Cardiac septum (tissue), 1 donor: Measurements from ENCODE around the gene SRPK2. TPM values are rescaled to one million over a fixed set of nuclear protein-coding genes. Genes with fewer than 3 reads are reported as not detected.
"Not testable (repeated sequence)": the region's sequence is repeated elsewhere in the genome, so short reads cannot be mapped to it uniquely, and the experiment has no call there.

Source experiments
- DNase-seq: peaks from one replicate; pipeline ENCODE4 v3.0.0-alpha.2; 2020; ENCODE audit warnings: low spot score
- intact Hi-C: fragments of 100-400 bp; cut with DNase I; formaldehyde crosslinking; loops from one replicate; pipeline ENCODE4 v1.14.0; 2022
- long read RNA-seq: library from polyadenylated mRNA; unstranded; transcript quantifications from one replicate; pipeline ENCODE4 v2.0.0, GENCODE V29; 2021
- total RNA-seq: library from RNA; stranded (reverse); fragmentation: NEBNext Ultra II Directional; extraction: Animal tissue kit (Norgen Biotek cat#: 25700); gene quantifications from one replicate; pipeline ENCODE4 v1.2.1, GENCODE V29; 2021
- donor health status: DM: no; HTN: no; CAD: no.

SRPK2 gene
- 37.8 TPM for total RNA-seq
- long read RNA-seq, partial matches to known transcripts, result 24 of 42 reads
- long read RNA-seq, other reads (novel, unspliced or antisense), result 13 of 42 reads

- intact Hi-C loops, result no loop called here
- peak; percentile 91 for DNase-seq
These were observed at the start of gene SRPK2 for GRCh38 chr7:105388356-105389087. Gene SRPK2, minus strand, starts transcription at chr7:105388921.

DNA sequence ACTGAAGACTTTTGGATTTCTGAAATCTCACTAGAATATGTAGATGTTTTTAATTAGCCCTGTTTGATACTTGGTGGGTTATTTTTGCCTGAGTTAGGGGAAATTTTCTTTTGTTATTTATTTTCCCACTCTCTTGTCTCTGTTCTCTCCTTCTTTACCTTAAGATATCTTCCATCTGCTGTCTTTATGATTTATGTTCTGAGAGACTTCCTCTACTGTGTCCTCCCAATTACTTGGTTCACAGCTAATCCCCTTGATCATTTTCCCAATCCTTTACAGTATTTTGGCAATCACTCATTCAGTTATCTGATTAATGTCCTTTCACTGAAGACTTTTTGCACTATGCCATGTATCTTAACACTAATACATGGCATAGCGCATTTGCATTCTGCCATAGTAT lies 49.5 kb upstream of the SRPK2 start:
- intact Hi-C loops, result no loop called here

GRCh38 chr7:105437356-105437755 lies 48.6 kb upstream of the SRPK2 start:
- DNase-seq, intact Hi-C loops: not testable (repeated sequence)

More for the DNA sequence above, 49.5 kb upstream of the SRPK2 start:
- DNase-seq, result no peak

- intact Hi-C loops, result loop anchor here (2.0 kb wide), 1 partner anchor 277 kb away; no protein-coding TSS in a partner anchor
- no peak for DNase-seq
These were observed 41.3 kb upstream of the SRPK2 start for GRCh38 chr7:105429746-105430612.

DNA sequence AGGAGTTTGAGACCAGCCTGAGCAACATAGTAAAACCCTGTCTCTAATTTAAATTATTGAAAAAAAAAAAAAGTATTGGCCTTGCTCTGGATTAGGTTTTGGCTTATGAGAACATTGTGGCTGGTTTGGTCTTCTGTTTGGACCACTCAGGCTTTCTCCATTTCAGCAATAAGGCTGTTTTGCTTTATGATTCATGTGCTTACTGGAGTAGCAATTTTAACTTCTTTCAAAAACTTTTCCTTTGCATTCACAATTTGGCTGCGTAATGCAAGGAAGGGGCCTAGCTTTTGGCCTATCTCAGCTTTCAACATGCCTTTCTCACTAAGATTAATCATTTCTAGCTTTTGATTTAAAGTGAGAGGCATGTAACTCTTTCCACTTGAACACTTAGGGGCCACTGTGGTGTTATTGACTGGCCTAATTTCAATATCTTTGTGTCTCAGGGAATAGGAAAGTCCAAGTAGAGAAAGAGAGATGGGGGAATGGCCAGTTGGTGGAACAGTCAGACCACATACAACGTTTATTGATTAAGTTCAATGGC lies 38.0 kb upstream of the SRPK2 start:
- intact Hi-C loops, result no loop called here

DNA sequence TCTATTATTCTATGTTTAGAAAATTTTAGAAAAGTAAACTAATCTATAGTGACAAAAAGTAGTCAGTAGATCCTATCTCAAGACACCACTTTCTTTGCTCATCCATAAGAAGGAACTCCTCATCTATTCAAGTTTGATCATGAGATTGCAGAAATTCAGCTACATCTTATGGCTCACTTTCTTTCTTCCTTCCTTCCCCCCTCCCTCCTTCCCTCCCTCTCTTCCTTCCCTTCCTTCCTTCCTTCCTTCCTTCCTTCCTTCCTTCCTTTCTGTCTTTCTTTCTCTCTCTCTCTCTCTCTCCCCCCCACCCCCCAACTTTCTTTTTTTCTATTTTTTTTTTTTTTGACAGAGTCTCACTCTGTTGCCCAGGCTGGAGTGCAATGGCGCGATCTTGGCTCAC lies 35.3 kb upstream of the SRPK2 start:
- intact Hi-C loops, result no loop called here
- DNase-seq, result no peak

More for the DNA sequence above, 38.0 kb upstream of the SRPK2 start:
- DNase-seq, result no peak

- intact Hi-C loops, result no loop called here
- DNase-seq, result no peak
These were observed 25.2 kb upstream of the SRPK2 start for GRCh38 chr7:105413887-105414437.

- DNase-seq, intact Hi-C loops: not testable (repeated sequence)
These were observed 22.1 kb upstream of the SRPK2 start for GRCh38 chr7:105410774-105411173.

DNA sequence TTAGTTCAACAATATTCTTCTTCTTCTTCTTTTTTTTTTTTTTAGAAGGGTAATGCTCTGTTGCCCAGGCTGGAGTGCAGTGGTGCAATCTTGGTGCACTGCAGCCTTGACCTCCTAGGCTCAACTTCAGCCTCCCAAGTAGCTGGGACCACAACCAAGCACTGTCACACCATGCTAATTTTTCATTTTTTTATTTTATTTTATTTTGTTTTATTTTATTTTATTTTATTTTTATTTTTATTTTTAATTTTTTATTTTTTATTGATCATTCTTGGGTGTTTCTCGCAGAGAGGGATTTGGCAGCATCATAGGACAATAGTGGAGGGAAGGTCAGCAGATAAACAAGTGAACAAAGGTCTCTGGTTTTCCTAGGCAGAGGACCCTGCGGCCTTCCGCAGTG lies 21.1 kb upstream of the SRPK2 start:
- DNase-seq, intact Hi-C loops: not testable (repeated sequence)

DNA sequence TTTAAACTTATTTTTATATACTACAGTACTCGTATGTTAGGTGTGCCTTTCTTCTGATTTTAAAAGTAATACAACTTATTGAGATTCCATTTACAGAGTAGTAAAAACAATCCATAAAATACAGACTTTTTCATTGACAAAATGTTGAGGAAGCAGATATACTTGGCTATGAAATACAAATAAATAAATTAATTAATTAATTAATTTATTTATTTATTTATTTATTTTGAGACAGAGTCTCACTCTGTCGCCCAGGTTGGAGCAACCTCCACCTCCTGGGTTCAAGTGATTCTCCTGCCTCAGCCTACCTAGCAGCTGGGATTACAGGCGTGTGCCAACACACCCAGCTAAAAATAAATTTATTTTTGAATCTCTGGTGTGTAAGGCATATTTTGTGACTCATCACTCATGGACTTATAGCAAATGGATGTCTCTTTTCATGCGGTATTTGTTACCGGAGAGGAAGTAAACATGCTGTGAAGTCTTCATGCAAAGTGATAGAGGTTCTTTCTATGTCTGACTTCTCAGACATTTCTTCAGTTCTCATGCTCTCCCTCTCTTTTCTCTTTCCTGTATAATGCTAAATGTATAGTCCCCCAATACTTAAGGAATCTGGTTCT lies 20.2 kb upstream of the SRPK2 start:
- no peak for DNase-seq
- intact Hi-C loops, result no loop called here

- DNase-seq, result no peak
- intact Hi-C loops, result no loop called here
These were observed 14.4 kb upstream of the SRPK2 start for GRCh38 chr7:105403128-105403527.

DNA sequence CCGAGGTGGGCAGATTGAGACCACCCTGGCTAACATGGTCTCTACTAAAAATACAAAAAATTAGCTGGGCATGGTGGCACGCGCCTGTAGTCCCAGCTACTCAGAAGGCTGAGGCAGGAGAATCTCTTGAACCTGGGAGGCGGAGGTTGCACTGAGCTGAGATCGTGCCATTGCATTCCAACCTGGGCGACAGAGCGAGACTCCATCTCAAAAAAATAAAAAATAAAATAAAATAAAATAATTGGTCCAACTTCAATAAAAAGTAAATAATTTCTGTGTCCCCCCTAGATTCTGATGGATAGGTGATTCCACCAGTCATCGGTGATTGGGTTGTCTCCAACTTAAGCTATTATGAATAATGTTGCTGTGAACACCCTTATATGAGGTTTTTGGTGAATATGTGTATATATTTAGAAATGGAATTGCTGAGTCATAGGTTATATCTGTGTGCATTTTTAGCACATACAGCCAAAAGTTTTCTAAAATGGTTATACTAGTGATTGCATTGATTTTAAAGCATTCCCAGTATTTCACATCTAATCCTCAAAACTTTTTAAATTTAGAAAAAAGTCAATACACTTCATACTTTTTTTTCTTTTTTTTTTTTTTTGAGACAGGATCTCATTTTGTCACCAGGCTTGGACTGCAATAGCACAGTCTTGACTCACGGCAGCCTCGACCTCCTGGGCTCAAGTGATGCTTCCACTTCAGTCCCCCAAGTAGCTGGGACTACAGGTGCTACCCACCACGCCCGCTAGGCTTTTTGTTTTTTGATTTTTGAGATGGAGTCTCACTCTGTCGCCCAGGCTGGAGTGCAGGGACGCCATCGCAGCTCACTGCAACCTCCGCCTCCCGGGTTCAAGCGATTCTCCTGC lies 13.7 kb upstream of the SRPK2 start:
- DNase-seq, result no peak

DNA sequence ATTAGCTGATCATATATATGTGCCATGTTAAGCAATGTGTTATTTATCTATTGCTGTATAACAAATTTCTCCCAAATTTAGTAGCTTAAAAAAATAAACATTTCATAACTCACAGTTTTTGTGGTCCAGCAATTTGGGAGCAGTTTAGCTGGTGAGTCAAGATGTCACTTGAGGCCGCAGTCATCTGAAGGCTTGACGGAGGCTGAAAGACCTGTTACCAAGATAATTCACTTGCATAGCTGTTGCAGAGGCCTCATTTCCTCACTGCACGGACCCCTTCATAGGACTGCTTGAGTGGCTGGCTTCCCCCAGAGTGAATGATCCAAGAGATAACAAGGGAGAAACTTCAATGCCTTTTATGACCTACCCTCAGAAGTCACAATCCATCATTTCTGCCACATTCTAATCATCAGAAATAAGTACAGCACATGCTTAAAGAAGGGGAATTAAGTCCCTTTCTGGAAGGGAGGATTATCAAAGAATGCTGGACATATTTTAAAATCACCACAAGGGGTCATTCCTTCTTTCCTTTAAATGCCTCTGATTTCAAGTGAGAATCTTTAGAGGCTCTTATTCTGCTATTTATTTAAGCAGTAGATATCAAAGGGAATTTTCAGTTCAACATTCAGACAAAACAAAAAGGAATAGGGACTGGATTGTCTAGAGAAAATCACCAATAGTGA lies 10.5 kb upstream of the SRPK2 start:
- no peak for DNase-seq
- intact Hi-C loops, result no loop called here

More for the DNA sequence above, 13.7 kb upstream of the SRPK2 start:
- intact Hi-C loops, result no loop called here

GRCh38 chr7:105396566-105396965 lies 7.8 kb upstream of the SRPK2 start:
- intact Hi-C loops, result no loop called here
- DNase-seq, result no peak

- intact Hi-C loops, result no loop called here
- no peak for DNase-seq
These were observed 2.7 kb upstream of the SRPK2 start for GRCh38 chr7:105391429-105391828.

DNA sequence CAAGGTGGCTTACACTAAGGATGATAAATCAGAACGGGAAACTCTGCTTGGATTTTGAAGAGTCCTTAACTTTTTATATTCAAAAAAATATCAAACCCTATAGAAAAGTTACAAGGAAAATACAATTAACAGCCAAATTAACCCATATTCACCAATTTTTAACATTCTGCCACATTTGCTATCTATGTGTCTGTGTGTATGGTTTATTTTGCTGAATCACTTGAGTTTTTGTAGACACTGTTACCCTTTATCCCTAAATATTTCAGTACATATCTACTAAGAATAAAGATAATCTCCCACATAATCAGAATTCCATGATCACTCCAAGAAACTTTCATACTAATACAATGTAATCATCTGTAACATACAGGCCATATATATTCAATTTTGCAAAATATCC lies 1.2 kb upstream of the SRPK2 start:
- DNase-seq, result no peak
- intact Hi-C loops, result no loop called here

GRCh38 chr7:105389088-105389650 lies 448 bp upstream of the SRPK2 start:
- intact Hi-C loops, result no loop called here
- DNase-seq, result no peak
